H9 (cell line): ENCODE results near the gene FYN. TPM values are rescaled to one million over a fixed set of nuclear protein-coding genes. Genes with fewer than 3 reads are reported as not detected.

Source experiments
- DNase-seq: peaks from one replicate; pipeline ENCODE4 v3.0.0-alpha.2; 2017
- H2AFZ ChIP-seq: one replicate; pipeline ENCODE4 v1.6.1; 2013; ENCODE audit warnings: mild to moderate bottlenecking, low read length, control low read depth, moderate library complexity
- H2AK5ac ChIP-seq: 2 replicates; pipeline ENCODE4 v1.6.1; 2013; ENCODE audit warnings: low read length, control low read depth, mixed read lengths; ENCODE audit not compliant: insufficient read length
- H2BK120ac ChIP-seq: one replicate; pipeline ENCODE4 v1.6.1; 2013; ENCODE audit warnings: low read depth, mild to moderate bottlenecking, low read length, control low read depth, inconsistent platforms; ENCODE audit not compliant: poor library complexity, severe bottlenecking
- H2BK12ac ChIP-seq: 2 replicates; pipeline ENCODE4 v1.6.1; 2013; ENCODE audit warnings: low read length, control low read depth, mixed read lengths, low read depth; ENCODE audit not compliant: insufficient read length
- H2BK15ac ChIP-seq: 2 replicates; pipeline ENCODE4 v1.6.1; 2013; ENCODE audit warnings: low read depth, low read length, control low read depth
- H2BK20ac ChIP-seq: one replicate; pipeline ENCODE4 v1.6.1; 2013; ENCODE audit warnings: low read depth, mild to moderate bottlenecking, low read length, control low read depth, inconsistent platforms; ENCODE audit not compliant: poor library complexity, severe bottlenecking
- H2BK5ac ChIP-seq: 2 replicates; pipeline ENCODE4 v1.6.1; 2013; ENCODE audit warnings: low read length, control low read depth, mixed read lengths; ENCODE audit not compliant: insufficient read length
- H3K14ac ChIP-seq: 2 replicates; pipeline ENCODE4 v1.6.1; 2013; ENCODE audit warnings: low read length, control low read depth; ENCODE audit not compliant: insufficient read depth
- H3K18ac ChIP-seq: 2 replicates; pipeline ENCODE4 v1.6.1; 2013; ENCODE audit warnings: low read depth, mild to moderate bottlenecking, mixed read lengths, low read length, control low read depth; ENCODE audit not compliant: insufficient read length
- H3K23ac ChIP-seq: 2 replicates; pipeline ENCODE4 v1.6.1; 2013; ENCODE audit warnings: low read length, control low read depth, mixed read lengths, low read depth; ENCODE audit not compliant: insufficient read length
- H3K23me2 ChIP-seq: 2 replicates; pipeline ENCODE4 v1.6.1; 2013; ENCODE audit warnings: low read depth, mild to moderate bottlenecking, mixed read lengths, low read length, control low read depth; ENCODE audit not compliant: insufficient read length, poor library complexity, severe bottlenecking
- H3K27ac ChIP-seq: 2 replicates; pipeline ENCODE4 v1.5.1; 2013; ENCODE audit warnings: low read length, control low read depth, mixed read lengths, low read depth; ENCODE audit not compliant: insufficient read length
- H3K27me3 ChIP-seq: 2 replicates; pipeline ENCODE4 v1.6.1; 2013; ENCODE audit warnings: low read length, control low read depth, inconsistent platforms; ENCODE audit not compliant: insufficient read depth
- H3K4ac ChIP-seq: 2 replicates; pipeline ENCODE4 v1.6.1; 2013; ENCODE audit warnings: low read depth, mild to moderate bottlenecking, control low read depth, inconsistent platforms, low read length, moderate library complexity
- H3K4me1 ChIP-seq: 2 replicates; pipeline ENCODE4 v1.6.1; 2013; ENCODE audit warnings: low read length, control low read depth, inconsistent platforms; ENCODE audit not compliant: insufficient read depth
- H3K4me2 ChIP-seq: 2 replicates; pipeline ENCODE4 v1.6.1; 2013; ENCODE audit warnings: low read length, control low read depth, mixed read lengths; ENCODE audit not compliant: insufficient read length, insufficient read depth
- H3K56ac ChIP-seq: 2 replicates; pipeline ENCODE4 v1.6.1; 2013; ENCODE audit warnings: low read depth, mild to moderate bottlenecking, mixed read lengths, low read length, control low read depth; ENCODE audit not compliant: insufficient read length
- H3K79me1 ChIP-seq: 2 replicates; pipeline ENCODE4 v1.6.1; 2013; ENCODE audit warnings: low read depth, mild to moderate bottlenecking, moderate library complexity, low read length, control low read depth, inconsistent platforms; ENCODE audit not compliant: insufficient read depth, poor library complexity, severe bottlenecking
- H3K79me2 ChIP-seq: 2 replicates; pipeline ENCODE4 v1.6.1; 2013; ENCODE audit warnings: low read length, control low read depth, inconsistent platforms; ENCODE audit not compliant: insufficient read depth
- H3K9ac ChIP-seq: 2 replicates; pipeline ENCODE4 v1.6.1; 2013; ENCODE audit warnings: low read length, control low read depth, mixed read lengths; ENCODE audit not compliant: insufficient read length; ENCODE audit errors: extremely low read depth
- H3K9me3 ChIP-seq: one replicate; pipeline ENCODE4 v1.6.1; 2013; ENCODE audit warnings: low read depth, low read length, inconsistent platforms; ENCODE audit not compliant: control insufficient read depth
- H3T11ph ChIP-seq: one replicate; pipeline ENCODE4 v1.6.1; 2013; ENCODE audit warnings: mild to moderate bottlenecking, low read length, control low read depth, inconsistent platforms
- H4K20me1 ChIP-seq: one replicate; pipeline ENCODE4 v1.6.1; 2013; ENCODE audit not compliant: control insufficient read depth, insufficient read length, insufficient read depth
- H4K5ac ChIP-seq: 2 replicates; pipeline ENCODE4 v1.6.1; 2013; ENCODE audit warnings: low read depth, mild to moderate bottlenecking, mixed read lengths, low read length, control low read depth; ENCODE audit not compliant: insufficient read length
- H4K8ac ChIP-seq: replicated peaks from 2 replicates; pipeline ENCODE4 v1.6.1; 2013; ENCODE audit warnings: low read length, control low read depth, mixed read lengths, low read depth; ENCODE audit not compliant: insufficient read length
- H4K91ac ChIP-seq: 2 replicates; pipeline ENCODE4 v1.6.1; 2013; ENCODE audit warnings: low read depth, mild to moderate bottlenecking, moderate library complexity, mixed read lengths, low read length, control low read depth; ENCODE audit not compliant: insufficient read length
- H3K27ac Mint-ChIP-seq, 3 experiments: 2 replicates in 2 of 3; 3 replicates in 1 of 3; pipeline ENCODE4 v1.8.0; 2020 to 2021; ENCODE audit warnings: mixed read lengths in 3 of 3, mild to moderate bottlenecking in 1 of 3, moderate library complexity in 1 of 3
- H3K27me3 Mint-ChIP-seq: 2 replicates; pipeline ENCODE4 v1.8.0; 2021; ENCODE audit warnings: low read depth, mild to moderate bottlenecking, moderate library complexity, mixed read lengths
- H3K36me3 Mint-ChIP-seq, 3 experiments: 2 replicates in 2 of 3; 3 replicates in 1 of 3; pipeline ENCODE4 v1.8.0; 2020 to 2021; ENCODE audit warnings: low read depth in 3 of 3, mixed read lengths in 3 of 3; ENCODE audit not compliant: insufficient read depth in 1 of 3
- H3K4me1 Mint-ChIP-seq, 2 experiments: 2 replicates each; pipeline ENCODE4 v1.8.0; 2020; ENCODE audit warnings: mixed read lengths in 2 of 2
- H3K4me3 Mint-ChIP-seq, 2 experiments: 2 replicates in 1 of 2; 3 replicates in 1 of 2; pipeline ENCODE4 v1.8.0; 2020 to 2021; ENCODE audit warnings: mild to moderate bottlenecking in 2 of 2, mixed read lengths in 2 of 2, moderate library complexity in 1 of 2
- H3K9me3 Mint-ChIP-seq, 2 experiments: 2 replicates in 1 of 2; 3 replicates in 1 of 2; pipeline ENCODE4 v1.8.0; 2020; ENCODE audit warnings: mild to moderate bottlenecking in 2 of 2, mixed read lengths in 2 of 2, moderate library complexity in 1 of 2
- CTCF ChIP-seq: fragments of 200-600 bp; sonication (generic); conservative IDR thresholded peaks from 3 replicates; pipeline ENCODE4 v1.8.0; 2021; ENCODE audit warnings: antibody characterized with exemption, mild to moderate bottlenecking
- WGBS: extraction: QIAGEN DNeasy Blood & Tissue Kit; methylation state at CpG from one replicate; pipeline ENCODE4 v1.1.7; 2013; ENCODE audit warnings: missing lambda C conversion rate, low lambda C conversion rate, mixed read lengths; ENCODE audit not compliant: insufficient read length; ENCODE audit errors: extremely low coverage; 5-methylcytosine and 5-hydroxymethylcytosine counted together
- total RNA-seq: library from RNA; stranded (reverse); gene quantifications from 2 replicates; pipeline ENCODE4 v1.2.1, GENCODE V29; 2021

FYN gene
- total RNA-seq, 1 experiment from 2014 or later = 64.8 TPM

- H3K14ac ChIP-seq = no peak overlapping the region
- Mint-ChIP-seq H3K27ac (no peak overlapping the region), H3K9me3 (no peaks in the 10 kb centered on the region), H3K4me3 (no peak overlapping the region), H3K36me3 (peaks cover 0 to 5% (median 5%) of the 10 kb centered on the region in 3 experiments; a peak in 4 of 7 replicates), H3K4me1 (peaks cover 25 to 44% of the 10 kb centered on the region in 2 experiments), H3K27me3 (no peaks in the 10 kb centered on the region)
- H3K18ac ChIP-seq = no peak overlapping the region
- H3K27ac ChIP-seq = no peak overlapping the region
- H3K79me1 ChIP-seq = peaks cover 4% of the 10 kb centered on the region
- no peak overlapping the region for H3K4me2 ChIP-seq
- no peak for DNase-seq
- H3K4ac ChIP-seq = no peak overlapping the region
- no peak overlapping the region for H2AFZ ChIP-seq
- H3K9me3 ChIP-seq = no peaks in the 10 kb centered on the region
- WGBS = no CpG with 5 or more reads among the region's 7 CpGs
- no peak overlapping the region for H2BK15ac ChIP-seq
- H3K4me1 ChIP-seq = peaks cover 11% of the 10 kb centered on the region; the same call in 1 of the 2 replicates
- H3K23me2 ChIP-seq = no peaks in the 10 kb centered on the region
- H4K91ac ChIP-seq = no peak overlapping the region
- H2AK5ac ChIP-seq = no peak overlapping the region
- no peak overlapping the region for H2BK12ac ChIP-seq
- no peaks in the 10 kb centered on the region for H3K79me2 ChIP-seq
- H2BK5ac ChIP-seq = no peak overlapping the region
- H3T11ph ChIP-seq = no peak overlapping the region
- no peak overlapping the region for H3K23ac ChIP-seq
- H4K8ac ChIP-seq = no peak overlapping the region
- TF ChIP-seq CTCF = no peak
- no peak overlapping the region for H4K5ac ChIP-seq
- H3K9ac ChIP-seq = no peak overlapping the region
- H2BK20ac ChIP-seq = no peak overlapping the region
- no peak overlapping the region for H2BK120ac ChIP-seq
- H3K56ac ChIP-seq = no peak overlapping the region
- H3K27me3 ChIP-seq = no peaks in the 10 kb centered on the region
- no peaks in the 10 kb centered on the region for H4K20me1 ChIP-seq
These were observed 99.5 kb downstream of the FYN start for GRCh38 chr6:111773501-111774345.
